Measurements from ENCODE around the gene SUZ12.
"Not testable (repeated sequence)": the region's sequence is repeated elsewhere in the genome, so short reads cannot be mapped to it uniquely, and the experiment has no call there.

Gene SUZ12

DNA sequence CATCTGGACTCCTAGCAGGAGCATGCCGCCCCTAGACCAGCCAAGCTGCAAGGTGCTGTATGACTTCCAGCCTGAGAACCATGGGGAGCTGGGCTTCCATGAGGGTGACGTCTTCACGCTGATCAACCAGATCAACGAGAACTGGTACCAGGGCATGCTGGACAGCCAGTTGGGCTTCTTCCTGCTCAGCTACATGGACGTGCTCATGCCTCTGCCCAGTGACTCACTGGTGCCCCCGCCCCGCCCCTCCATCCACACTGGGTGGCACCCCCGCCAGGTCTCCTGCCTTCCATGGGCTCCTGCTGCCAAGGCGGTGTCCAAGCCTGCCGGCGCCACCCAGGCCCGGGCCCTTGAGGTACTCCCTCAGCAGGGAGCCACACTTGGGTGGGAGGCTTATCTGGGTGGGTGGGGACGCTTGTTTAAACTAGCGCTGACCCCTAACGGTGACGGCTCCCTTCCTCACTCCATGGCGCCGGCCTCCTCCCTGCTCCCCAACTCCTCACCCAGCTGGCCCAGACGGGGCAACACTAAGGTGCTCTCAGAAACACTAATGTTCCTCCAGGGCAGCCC lies 104.6 kb downstream of the SUZ12 start:
- DNase-seq (ENCODE audit: low spot score), result not testable (repeated sequence)

DNA sequence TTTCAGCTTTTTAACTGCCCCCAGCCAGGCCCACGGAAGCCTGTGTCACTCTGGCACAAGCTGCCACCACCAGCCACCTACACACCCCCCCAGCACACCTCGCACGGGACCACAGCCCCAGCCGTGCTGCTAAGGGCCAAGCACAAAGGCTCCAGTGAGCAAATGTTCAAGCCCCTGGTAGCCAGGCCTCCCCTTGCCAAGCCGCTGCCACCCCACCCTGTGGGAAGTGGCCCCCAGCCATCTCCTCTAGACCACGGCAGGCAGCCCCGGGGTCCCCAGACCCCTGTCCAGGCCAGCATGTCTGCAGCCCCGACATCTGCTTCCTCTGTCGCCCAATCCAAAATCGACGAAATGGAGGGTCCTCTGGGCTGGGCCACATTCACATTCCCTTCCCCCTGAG lies 105.5 kb downstream of the SUZ12 start:
- DNase-seq (ENCODE audit: low spot score), result not testable (repeated sequence)

DNA sequence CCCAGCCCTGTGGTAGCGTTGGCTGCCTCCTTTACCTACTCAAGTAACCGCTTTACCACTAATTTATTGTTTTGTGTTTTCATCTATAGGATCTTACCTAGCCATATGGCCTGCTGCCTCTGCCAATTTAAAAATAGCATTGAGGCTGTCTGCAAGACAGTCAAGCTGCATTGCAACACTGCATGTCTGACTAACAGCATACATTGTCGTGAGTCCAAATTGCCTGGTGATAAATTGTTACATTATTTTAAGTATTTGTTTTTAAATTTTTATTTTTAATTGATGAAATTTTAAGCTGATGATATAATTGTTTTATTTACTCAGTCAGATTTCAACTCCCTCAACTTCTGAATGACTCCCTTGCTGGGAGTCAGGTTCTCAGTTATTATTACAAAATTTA lies 108.8 kb downstream of the SUZ12 start:
- DNase-seq (ENCODE audit: low spot score), result not testable (repeated sequence)

GRCh38 chr17:32047663-32048062 lies 110.9 kb downstream of the SUZ12 start:
- DNase-seq (ENCODE audit: low spot score), result not testable (repeated sequence)
